GM12878 (cell line): ENCODE results near the gene GALNS. TPM values are rescaled to one million over a fixed set of nuclear protein-coding genes. Genes with fewer than 3 reads are reported as not detected.

Experiments used
- ATAC-seq: fragments of 200-7000 bp; cut with Tn5 transposase; 3 replicates; pipeline ENCODE4 v1.9.1; 2020; ENCODE audit warnings: mild to moderate bottlenecking, moderate library complexity
- BruUV-seq: library from RNA; stranded (reverse); fragments of 400-500 nt; replicated peaks from 2 replicates; lab custom pipeline; 2021; lab: Mats Ljungman, UMichigan
- CTCF ChIA-PET: fragments of 300-600 bp; sonication (Branson Sonifier 250); formaldehyde crosslinking; extraction: SDS; loops from one replicate; lab custom pipeline; 2021; ENCODE audit warnings: inconsistent platforms; lab: Yijun Ruan, JAX
- POLR2A ChIA-PET: fragments of 350-600 bp; formaldehyde crosslinking; extraction: SDS; loops from one replicate; lab custom pipeline; 2021; ENCODE audit warnings: inconsistent platforms; lab: Charles Lee
- RAD21 ChIA-PET: fragments of 300-600 bp; sonication (Branson Sonifier 250); formaldehyde crosslinking; loops from one replicate; lab custom pipeline; 2023; ENCODE audit warnings: antibody characterized with exemption; ENCODE audit not compliant: unreplicated experiment; lab: Charles Lee
- SMC1A ChIA-PET: fragments of 300-600 bp; sonication (Branson Sonifier 250); formaldehyde crosslinking; loops from one replicate; lab custom pipeline; 2023; ENCODE audit not compliant: unreplicated experiment, uncharacterized antibody; lab: Charles Lee
- DNase-seq: peaks from one replicate; pipeline ENCODE4 v3.0.0-alpha.2; 2011; ENCODE audit warnings: low read depth, low spot score
- FAIRE-seq: peaks from 3 replicates; lab custom pipeline; 2011; peaks lifted over from hg19 to GRCh38; lab: Jason Lieb, UNC
- H2AFZ ChIP-seq: 2 replicates; pipeline ENCODE4 v1.6.0; 2011; ENCODE audit warnings: low read depth, low read length, control low read depth; ENCODE audit not compliant: control insufficient read depth
- H3K27ac ChIP-seq: 2 replicates; pipeline ENCODE4 v1.5.1; 2011; ENCODE audit warnings: control low read depth; ENCODE audit not compliant: control insufficient read depth, insufficient read depth
- H3K27me3 ChIP-seq, 2 experiments: replicated peaks in 1 of 2; 2 replicates each; pipeline versions ENCODE4 v1.6.0 to v1.6.1; 2011; ENCODE audit warnings: low read length in 1 of 2; ENCODE audit not compliant: control insufficient read depth in 2 of 2, insufficient read depth in 2 of 2
- H3K36me3 ChIP-seq, 2 experiments: 2 replicates each; pipeline ENCODE4 v1.5.1; 2011; ENCODE audit warnings: low read length in 1 of 2; ENCODE audit not compliant: control insufficient read depth in 2 of 2, insufficient read depth in 2 of 2
- H3K4me1 ChIP-seq: 2 replicates; pipeline ENCODE4 v1.6.1; 2011; ENCODE audit warnings: mild to moderate bottlenecking, low read length, moderate library complexity, mixed read lengths; ENCODE audit not compliant: control insufficient read depth, insufficient read depth
- H3K4me2 ChIP-seq: 2 replicates; pipeline ENCODE4 v1.6.0; 2011; ENCODE audit warnings: control low read depth; ENCODE audit not compliant: control insufficient read depth, insufficient read depth
- H3K4me3 ChIP-seq: fragments of 200-600 bp; sonication (generic); 2 replicates; pipeline ENCODE4 v1.5.1; 2016
- H3K79me2 ChIP-seq: 2 replicates; pipeline ENCODE4 v1.6.0; 2011; ENCODE audit warnings: low read length; ENCODE audit not compliant: control insufficient read depth, insufficient read depth
- H3K9ac ChIP-seq: 2 replicates; pipeline ENCODE4 v1.8.0; 2011; ENCODE audit warnings: low read length, control low read depth, mixed read lengths; ENCODE audit not compliant: control insufficient read depth, insufficient read depth
- H3K9me3 ChIP-seq: replicated peaks from 3 replicates; pipeline ENCODE4 v1.5.1; 2011; ENCODE audit warnings: mild to moderate bottlenecking, low read length; ENCODE audit not compliant: control insufficient read depth, insufficient read depth
- H4K20me1 ChIP-seq: 2 replicates; pipeline ENCODE4 v1.6.0; 2011; ENCODE audit not compliant: control insufficient read depth, insufficient read depth
- EED ChIP-seq: sonication (generic); IDR thresholded peaks from 2 replicates; pipeline ENCODE4 v1.6.1; 2016; ENCODE audit warnings: antibody characterized with exemption, low read depth
- ELK1 ChIP-seq: IDR thresholded peaks from 2 replicates; pipeline ENCODE4 v1.6.1; 2012; ENCODE audit warnings: low read depth, low read length, improper control_type of control experiment
- FOXK2 ChIP-seq: fragments of 450-650 bp; IDR thresholded peaks from 2 replicates; pipeline ENCODE4 v1.6.1; 2017; ENCODE audit warnings: mild to moderate bottlenecking, moderate library complexity
- JUND ChIP-seq: IDR thresholded peaks from 2 replicates; pipeline ENCODE4 v1.6.1; 2012; ENCODE audit warnings: low read depth, mild to moderate bottlenecking, low read length, improper control_type of control experiment, moderate library complexity
- SUZ12 ChIP-seq: fragments of 200-600 bp; sonication (generic); IDR thresholded peaks from one replicate; pipeline ENCODE4 v1.6.1; 2018; ENCODE audit warnings: antibody characterized with exemption, mild to moderate bottlenecking; ENCODE audit not compliant: unreplicated experiment
- TCF12 ChIP-seq: IDR thresholded peaks from 2 replicates; pipeline ENCODE4 v1.6.1; 2011; ENCODE audit warnings: low read depth, mild to moderate bottlenecking, low read length
- YY1 ChIP-seq: IDR thresholded peaks from 2 replicates; pipeline ENCODE4 v1.6.1; 2011; ENCODE audit warnings: low read depth, mild to moderate bottlenecking, low read length
- ZNF24 ChIP-seq: fragments of 450-650 bp; IDR thresholded peaks from 2 replicates; pipeline ENCODE4 v1.6.1; 2017; ENCODE audit warnings: antibody characterized with exemption, mild to moderate bottlenecking
- WGBS: methylation state at CpG from one replicate; pipeline ENCODE4 v1.1.6; 2016; ENCODE audit warnings: low lambda C conversion rate; ENCODE audit not compliant: insufficient replicate concordance, insufficient coverage; ENCODE audit errors: missing lambda C conversion rate; 5-methylcytosine and 5-hydroxymethylcytosine counted together
- in situ Hi-C: fragments of 300-500 bp; cut with MboI; formaldehyde crosslinking; loops from 9 replicates; pipeline ENCODE4 v1.14.3; 2018; ENCODE audit warnings: mixed read lengths
- intact Hi-C: fragments of 100-400 bp; cut with micrococcal nuclease; formaldehyde crosslinking; loops from one replicate; pipeline ENCODE4 v1.14.2; 2022; ENCODE audit not compliant: unreplicated experiment
- polyA plus RNA-seq, 11 experiments: library from polyadenylated mRNA; depleted of rRNA in 4 of 11; unstranded in 6 of 11; stranded (reverse) in 5 of 11; fragments of >200 nt; fragmentation: Nextera tagmentation in 4 of 11; fragmentation: Illumina TruSeq in 1 of 11; extraction: Ambion mirVana in 4 of 11; extraction: Trizol in 1 of 11; gene quantifications; 1 replicate in 1 of 11; 2 replicates in 10 of 11; pipeline versions ENCODE4 v1.2.1 to v1.2.3, GENCODE V29; 2011 to 2016; ENCODE audit warnings: inconsistent platforms in 2 of 11, missing spikeins in 2 of 11, low read depth in 1 of 11
- total RNA-seq, 4 experiments: library from RNA; depleted of rRNA in 3 of 4; stranded (reverse); fragments of >200 nt in 3 of 4; fragmentation: Illumina TruSeq in 1 of 4; extraction: Trizol in 1 of 4; gene quantifications; 2 replicates each; pipeline versions ENCODE4 v1.2.1 to v1.2.3, GENCODE V29; 2013 to 2021

Gene GALNS
- total and polyA plus RNA-seq, 10 of the 15 experiments (the other 5 are each of a cell fraction or from before 2014, with no cell fraction given) = 0.37 to 12.4 (median 5.3) TPM

- 96% methylated on average over 2 of the region's 13 CpGs for WGBS
- no peak for TF ChIP-seq ZNF24
- no peak for TF ChIP-seq ELK1
- TF ChIP-seq SUZ12 = no peak
- no peak for TF ChIP-seq JUND
- 0 out of 2 replicates have a peak, but pooled peaks have one; percentile 44 for TF ChIP-seq TCF12
- no peak for TF ChIP-seq FOXK2
- no peak for TF ChIP-seq EED
- peak; percentile 36; the same call in 1 of the 2 replicates for TF ChIP-seq YY1
- CTCF ChIA-PET = interaction anchor here (0.5 kb wide), 1 partner anchor 81 kb away, joined by 3 read pairs; no protein-coding TSS in a partner anchor
- no peak for DNase-seq
- peak; percentile 72 for ATAC-seq
- Histone ChIP-seq H3K27ac (no peak overlapping the region), H3K79me2 (no peaks in the 10 kb centered on the region; the same call in 1 of the 2 replicates), H3K4me1 (no peaks in the 10 kb centered on the region; the same call in 1 of the 2 replicates), H3K27me3 (no peaks in the 10 kb centered on the region), H2AFZ (no peak overlapping the region), H3K9me3 (no peaks in the 10 kb centered on the region), H4K20me1 (peaks cover 3% of the 10 kb centered on the region; the same call in 1 of the 2 replicates), H3K36me3 (no peaks in the 10 kb centered on the region; a peak in 2 of 4 replicates), H3K9ac (no peak overlapping the region), H3K4me2 (no peak overlapping the region), H3K4me3 (no peak overlapping the region)
- RAD21 ChIA-PET = interaction anchor here (0.7 kb wide), 1 partner anchor 256 kb away, joined by 3 read pairs; no protein-coding TSS in a partner anchor
- SMC1A ChIA-PET = no interaction called here
- no TSS peak for BruUV-seq
- intact Hi-C loops (no loop called here), in situ Hi-C loops (no loop called here)
- no peak for FAIRE-seq
- POLR2A ChIA-PET = no interaction called here
Measured at GRCh38 chr16:88905563-88905962, 48.8 kb upstream of the GALNS start.
